ENCODE results near the gene MAMLD1. TPM values are rescaled to one million over a fixed set of nuclear protein-coding genes. Genes with fewer than 3 reads are reported as not detected.

The MAMLD1 gene
- total and polyA plus RNA-seq, 2 of the 8 experiments (the other 6 are each of a cell fraction or from before 2014, with no cell fraction given): 0.09 to 0.26 TPM

GRCh38 chrX:150347471-150347870 lies 15.6 kb upstream of the MAMLD1 start:
- ChIA-PET POLR2A (ENCODE audit: partially characterized antibody) (no interaction called here), CTCF (ENCODE audit: partially characterized antibody) (no interaction called here)
- H2AFZ ChIP-seq (ENCODE audit: low read length): no peak overlapping the region
- H4K5ac ChIP-seq (ENCODE audit: insufficient read length, low read depth, low read length): no peak overlapping the region
- TF ChIP-seq GABPA (IDR thresholded peaks at IDR 0.05; ENCODE audit: borderline replicate concordance, insufficient read depth, low read length) (no peak), SIX5 (IDR thresholded peaks at IDR 0.05; ENCODE audit: low read depth, low read length) (no peak), RXRA (IDR thresholded peaks at IDR 0.05; ENCODE audit: insufficient read depth, low read depth, low read length) (no peak), E2F6 (IDR thresholded peaks at IDR 0.05) (no peak), SIRT6 (IDR thresholded peaks at IDR 0.05; ENCODE audit: low read length) (no peak), BCL11A (IDR thresholded peaks at IDR 0.05; ENCODE audit: low read depth in 2 of 2, low read length in 2 of 2) (no peak), BACH1 (IDR thresholded peaks at IDR 0.05; ENCODE audit: low read length) (no peak)
- no peak overlapping the region for H2BK15ac ChIP-seq (ENCODE audit: low read length)
- no peaks in the 10 kb centered on the region for H3K9me3 ChIP-seq (ENCODE audit: insufficient read depth in 2 of 2, low read depth in 1 of 2, low read length in 1 of 2)
- DNase-seq (ENCODE audit: low read depth in 1 of 2, low spot score in 2 of 2) (no peak), FAIRE-seq (no peak)
- H3K4me2 ChIP-seq (ENCODE audit: insufficient read depth in 1 of 2, low read depth in 2 of 2, low read length in 2 of 2): no peak overlapping the region; a peak in 1 of 4 replicates
- no peak overlapping the region for H2BK120ac ChIP-seq (replicated peaks; ENCODE audit: low read depth, low read length)
- H3K4me1 ChIP-seq (replicated peaks in 1 of 4; ENCODE audit: control insufficient read depth in 3 of 4, insufficient read depth in 4 of 4, low read length in 3 of 4): peaks cover 0 to 4% (median 3%) of the 10 kb centered on the region in 4 experiments; a peak in 3 of 7 replicates
- no peak overlapping the region for H2AK5ac ChIP-seq (ENCODE audit: low read depth, low read length)
- no peak overlapping the region for H3K27ac ChIP-seq (ENCODE audit: low read depth, low read length)
- no peak overlapping the region for H4K91ac ChIP-seq (replicated peaks; ENCODE audit: insufficient read length, low read length)
- no peak overlapping the region for H3K9ac ChIP-seq (replicated peaks in 1 of 4; ENCODE audit: extremely low read depth in 1 of 4, low read depth in 3 of 4, low read length in 3 of 4)
- H3K4me3 ChIP-seq (ENCODE audit: extremely low read depth in 1 of 4, insufficient read depth in 2 of 4, low read depth in 3 of 4, low read length in 4 of 4): no peak overlapping the region
- H3K79me2 ChIP-seq (ENCODE audit: control insufficient read depth in 1 of 2, insufficient read depth in 2 of 2, low read length in 2 of 2): no peaks in the 10 kb centered on the region
- no peak overlapping the region for H3K23ac ChIP-seq (ENCODE audit: insufficient read length)
- H3K23me2 ChIP-seq (ENCODE audit: low read depth, low read length): no peaks in the 10 kb centered on the region
- no peak overlapping the region for H3K56ac ChIP-seq (replicated peaks; ENCODE audit: insufficient read length, low read depth, low read length)
- H3K36me3 ChIP-seq (ENCODE audit: control insufficient read depth in 2 of 4, insufficient read depth in 4 of 4, low read length in 3 of 4): no peaks in the 10 kb centered on the region
- H4K8ac ChIP-seq (ENCODE audit: extremely low read depth, insufficient read depth, low read length): no peak overlapping the region
- no peaks in the 10 kb centered on the region; a peak in 2 of 7 replicates for H3K27me3 ChIP-seq (replicated peaks in 1 of 4; ENCODE audit: control insufficient read depth in 3 of 4, extremely low read depth in 1 of 4, insufficient read depth in 3 of 4, low read length in 3 of 4)
- no peaks in the 10 kb centered on the region for H4K20me1 ChIP-seq (replicated peaks in 1 of 2; ENCODE audit: control insufficient read depth in 1 of 2, insufficient read depth in 2 of 2, low read length in 2 of 2)
- H3K4ac ChIP-seq (replicated peaks; ENCODE audit: insufficient read length, low read depth, low read length): no peak overlapping the region
- 100% methylated on average over 2 of the region's 2 CpGs; no CpG with 5 or more reads in 1 of the 2 experiments for WGBS, 2 experiments (ENCODE audit: extremely low coverage in 1 of 2, insufficient coverage in 1 of 2, insufficient read length in 1 of 2, insufficient replicate concordance in 2 of 2, low coverage in 1 of 2, low lambda C conversion rate in 2 of 2, missing lambda C conversion rate in 1 of 2)
- no peak overlapping the region for H2BK12ac ChIP-seq (ENCODE audit: low read depth, low read length)
- H3K79me1 ChIP-seq (ENCODE audit: low read depth, low read length): no peaks in the 10 kb centered on the region
- H2BK5ac ChIP-seq (ENCODE audit: low read depth, low read length): no peak overlapping the region
- no peak overlapping the region for H3K18ac ChIP-seq (ENCODE audit: extremely low read depth, low read length)
- H3K14ac ChIP-seq (ENCODE audit: insufficient read length): no peak overlapping the region
- no peak overlapping the region for H2BK20ac ChIP-seq (ENCODE audit: low read length)
